DMS 273 (cell line): ENCODE results near the gene GYS1.
A peak's percentile ranks its signal among the peaks of the same experiment; 100 is the strongest.

ENCODE experiments used
- DNase-seq: peaks from one replicate; lab custom pipeline; 2025; ENCODE audit not compliant: unreplicated experiment; lab: John Stamatoyannopoulos, UW

GYS1 gene

DNA sequence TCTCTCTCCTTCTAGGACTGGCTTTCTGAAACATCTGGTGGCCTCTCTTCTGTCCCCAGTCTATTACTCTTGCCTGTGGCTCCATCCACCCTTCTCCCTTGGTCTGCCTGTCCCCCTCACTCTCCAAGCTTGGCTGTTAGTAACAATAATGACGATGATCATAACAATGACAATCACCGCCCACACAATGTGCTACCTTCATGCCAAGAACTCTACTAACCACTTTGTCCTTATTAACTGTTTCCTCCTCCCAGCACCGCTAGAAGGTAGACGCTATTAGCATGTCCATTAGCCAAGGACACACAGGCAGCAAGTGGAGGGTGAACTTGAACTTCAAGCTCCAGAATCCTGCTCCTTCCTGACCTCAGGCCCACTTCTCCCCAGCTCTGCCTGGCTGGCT lies 2.7 kb downstream of the GYS1 start:
- DNase-seq, result no peak

DNA sequence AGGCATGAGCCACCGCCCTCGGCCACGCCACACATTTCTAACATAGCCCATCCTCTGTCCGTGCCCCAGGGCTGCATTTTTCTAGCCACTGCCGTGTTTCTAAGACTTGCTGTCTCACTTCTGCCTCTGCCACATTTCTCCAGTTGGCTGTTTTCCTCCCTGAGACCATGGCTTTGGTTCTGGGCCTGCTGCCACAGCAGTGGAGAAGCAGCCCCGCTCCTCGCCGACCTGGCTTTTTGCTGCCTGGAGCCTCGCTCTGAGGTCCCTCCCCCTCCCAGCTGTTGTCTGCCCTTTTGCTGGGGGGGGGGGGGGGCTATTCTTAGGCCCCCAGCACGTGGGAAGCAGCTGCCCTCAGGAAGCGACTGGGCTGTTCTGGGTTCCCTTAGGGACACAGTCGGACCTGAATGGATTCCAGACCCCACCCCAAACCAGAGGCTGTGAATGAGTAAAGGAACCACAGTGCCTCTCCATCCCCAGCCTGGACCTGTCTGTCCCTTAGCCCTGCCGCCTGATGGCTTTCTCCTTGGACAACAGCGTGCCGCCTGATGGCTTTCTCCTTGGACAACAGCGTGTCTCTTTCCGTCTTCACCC lies 3.3 kb downstream of the GYS1 start:
- peak; percentile 47 for DNase-seq

DNA sequence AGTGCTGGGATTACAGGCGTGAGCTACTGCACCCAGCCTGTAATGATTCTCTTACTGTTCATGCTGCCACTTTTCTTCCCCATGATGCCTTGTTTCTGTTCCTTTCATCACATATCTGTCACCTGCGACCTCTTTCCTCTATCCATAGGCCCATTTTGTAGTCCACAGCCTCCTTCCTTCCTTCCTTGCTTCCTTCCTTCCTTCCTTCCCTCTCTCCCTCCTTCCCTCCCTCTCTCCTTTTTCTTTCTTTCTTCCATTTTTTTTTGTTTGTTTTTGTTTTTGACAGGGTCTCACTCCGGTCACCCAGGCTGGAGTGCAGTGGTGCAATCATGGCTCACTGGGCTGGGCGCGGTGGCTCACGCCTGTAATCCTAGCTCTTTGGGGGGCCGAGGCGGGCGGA lies 4.2 kb downstream of the GYS1 start:
- no peak for DNase-seq

DNA sequence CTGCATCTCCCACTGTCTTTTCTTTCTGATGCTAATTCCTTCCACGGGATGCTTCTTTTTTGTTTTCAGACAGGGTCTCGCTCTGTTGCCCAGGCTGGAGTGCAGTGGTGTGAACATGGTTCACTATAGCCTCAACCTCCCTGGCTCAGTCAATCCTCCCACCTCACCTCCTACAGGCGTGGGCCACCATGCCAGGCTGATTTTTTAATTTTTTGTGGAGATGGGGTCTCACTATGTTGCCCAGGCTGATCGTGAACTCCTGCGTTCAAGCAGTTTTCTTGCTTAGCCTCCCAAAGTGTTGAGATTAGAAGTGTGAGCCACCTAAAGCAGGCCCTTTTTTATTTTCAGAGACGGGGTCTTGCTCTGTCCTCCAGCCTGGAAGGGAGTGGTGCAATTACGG lies 4.8 kb downstream of the GYS1 start:
- no peak for DNase-seq

DNA sequence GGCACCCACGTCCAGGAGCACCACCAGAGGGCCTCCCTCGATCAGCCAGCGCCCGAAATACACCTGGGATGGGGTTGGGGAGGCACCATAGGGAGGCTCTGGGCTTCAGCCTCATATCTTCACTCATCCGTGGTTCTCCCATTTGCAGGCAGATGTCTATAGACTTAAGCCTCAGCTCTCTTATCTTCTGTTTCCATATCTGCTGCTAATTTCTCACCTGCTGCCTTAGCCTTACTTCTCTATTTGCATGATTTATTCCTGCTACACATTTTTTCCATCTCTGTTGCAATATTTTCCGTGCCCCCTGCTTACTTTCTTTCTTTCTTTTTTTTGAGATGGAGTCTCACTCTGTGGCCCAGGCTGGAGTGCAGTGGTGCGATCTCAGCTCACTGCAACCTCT lies 5.8 kb downstream of the GYS1 start:
- no peak for DNase-seq

DNA sequence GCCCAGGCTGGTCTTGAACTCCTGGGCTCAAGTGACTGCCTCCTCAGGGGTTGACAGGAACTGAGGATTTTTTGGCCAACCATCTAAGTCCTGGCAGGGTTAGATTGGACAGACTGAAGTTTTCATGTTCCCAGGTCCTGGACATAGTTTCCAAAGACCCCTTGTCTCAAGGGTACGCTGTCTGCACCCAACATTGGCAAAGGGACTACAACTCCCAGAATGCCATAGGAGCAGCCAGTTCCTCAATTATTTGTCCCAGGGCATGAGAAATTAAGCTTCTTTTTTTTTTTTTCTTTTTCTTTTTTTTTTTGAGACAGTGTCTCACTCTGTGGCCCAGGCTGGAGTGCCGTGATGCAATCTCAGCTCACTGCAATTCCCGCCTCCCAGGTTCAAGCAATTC lies 6.9 kb downstream of the GYS1 start:
- no peak for DNase-seq

DNA sequence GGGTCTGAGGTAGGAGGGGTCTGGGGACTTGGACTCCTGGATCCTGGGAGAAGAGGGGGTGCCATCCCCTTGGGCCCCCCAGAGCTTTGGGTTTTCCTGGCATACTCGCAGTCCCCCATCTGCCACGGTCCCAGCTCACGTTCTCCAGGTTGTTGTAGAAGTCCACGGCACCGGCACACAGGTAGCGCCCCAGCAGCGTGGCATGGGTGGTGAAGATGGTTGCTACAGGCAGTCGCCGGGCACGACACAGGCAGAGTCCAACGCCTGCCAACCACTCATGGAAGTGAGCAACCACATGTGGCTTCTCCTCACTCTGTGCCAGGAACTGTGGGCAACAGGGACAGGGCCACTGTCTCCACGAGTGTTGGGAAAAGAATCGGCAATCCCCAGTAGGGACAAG lies 7.4 kb downstream of the GYS1 start:
- no peak for DNase-seq

DNA sequence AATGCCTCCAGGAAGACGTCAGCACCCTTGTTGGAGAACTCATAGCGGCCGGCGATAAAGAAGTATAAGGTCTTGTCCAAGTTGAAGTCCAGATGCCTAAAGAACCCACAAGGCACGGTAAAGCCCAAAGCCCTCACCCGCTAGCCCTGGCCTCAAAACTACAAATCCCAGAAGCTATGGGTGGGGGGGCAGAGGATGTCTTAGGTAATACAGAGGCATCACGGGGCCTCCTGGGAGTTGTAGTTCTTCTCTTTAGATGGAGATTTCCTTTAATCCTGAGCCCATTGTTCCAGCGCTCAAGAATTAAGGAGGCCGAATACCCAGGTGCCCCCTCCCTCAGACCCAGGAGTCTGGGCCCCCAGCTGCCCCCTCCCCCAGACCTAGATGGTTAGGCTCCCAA lies 10.8 kb downstream of the GYS1 start:
- DNase-seq, result peak; percentile 43

DNA sequence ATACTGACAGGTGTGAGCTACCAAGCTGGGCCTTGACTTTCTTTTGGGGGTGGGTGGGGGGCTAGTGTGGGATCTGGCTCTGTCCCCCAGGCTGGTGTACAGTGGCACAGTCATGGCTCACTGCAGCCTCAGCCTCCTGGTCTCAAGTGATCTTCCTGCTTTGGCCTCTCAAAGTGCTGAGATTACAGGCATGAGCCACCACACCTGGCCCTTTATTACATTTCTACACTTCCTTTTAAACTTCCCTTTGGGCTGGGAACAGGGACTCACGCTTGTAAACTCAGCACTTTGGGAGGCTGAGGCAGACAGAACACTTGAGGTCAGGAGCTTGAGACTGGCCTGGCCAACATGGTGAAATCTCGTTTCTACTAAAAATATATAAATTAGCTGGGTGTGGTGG lies 16.0 kb downstream of the GYS1 start:
- DNase-seq, result no peak

DNA sequence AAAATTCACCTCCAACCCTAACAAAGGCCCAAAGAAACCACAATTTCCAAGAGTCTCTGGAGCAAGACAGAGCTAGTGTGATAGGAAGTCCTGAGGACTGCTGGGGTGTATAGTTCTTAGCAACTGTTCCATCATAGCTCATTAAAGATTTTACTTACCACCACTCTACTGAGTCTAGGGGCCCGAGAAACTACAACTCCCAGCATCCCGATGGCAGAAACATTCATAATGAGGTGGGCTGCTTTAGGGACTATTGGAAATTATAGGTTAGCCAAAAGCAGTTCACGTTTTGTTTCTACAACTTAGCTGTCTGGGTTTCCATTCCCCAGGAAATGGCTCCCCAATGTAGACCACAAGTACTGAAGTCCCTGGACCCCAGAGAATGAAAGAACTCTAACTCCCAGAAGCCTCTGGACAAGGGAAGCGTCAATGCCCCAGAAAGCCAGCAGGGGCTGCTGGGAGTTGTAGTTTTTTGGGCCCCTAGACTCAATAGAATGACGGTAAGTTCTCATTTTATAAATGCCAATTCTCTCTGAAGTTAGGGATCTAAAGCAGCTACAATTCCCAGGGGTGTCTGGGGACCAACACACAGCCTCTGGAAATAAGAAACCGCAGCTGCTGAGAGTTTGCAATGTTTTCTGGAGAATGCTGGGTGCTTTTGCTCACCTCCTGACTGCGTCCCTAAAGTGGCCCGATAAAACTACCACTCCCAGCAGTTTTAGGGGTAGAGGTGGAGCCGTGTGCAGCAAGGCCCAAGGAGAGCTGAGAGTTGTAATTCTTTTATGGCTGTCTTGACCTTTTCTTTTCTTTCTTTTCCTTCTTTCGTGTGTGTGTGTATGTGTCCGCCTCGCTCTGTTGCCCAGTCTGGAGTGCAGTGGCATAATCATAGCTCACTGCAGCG lies 16.9 kb downstream of the GYS1 start:
- peak; percentile 65 for DNase-seq

DNA sequence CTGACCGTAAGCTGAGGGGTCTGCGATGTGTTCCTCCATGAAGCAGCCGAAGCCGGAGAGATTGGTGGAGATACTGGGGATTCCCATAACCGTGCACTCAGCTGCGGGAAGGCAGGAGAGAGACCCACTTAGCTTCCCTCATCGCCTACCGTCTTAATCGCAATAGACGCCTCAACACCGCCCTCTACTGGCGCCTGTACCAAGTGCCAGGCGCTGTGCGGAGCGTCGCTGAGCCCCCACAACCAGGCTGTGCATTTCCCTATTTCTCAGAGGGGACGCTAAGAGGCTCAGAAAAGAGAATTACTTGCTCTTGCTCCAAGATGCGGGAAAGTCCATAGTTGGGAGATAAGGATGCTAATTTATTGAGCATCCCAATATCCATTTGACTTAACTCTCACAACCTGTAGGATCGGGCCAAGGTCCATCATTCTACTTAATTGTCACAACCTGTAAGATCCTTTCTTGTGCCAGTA lies 22.1 kb downstream of the GYS1 start:
- DNase-seq, result peak; percentile 82

DNA sequence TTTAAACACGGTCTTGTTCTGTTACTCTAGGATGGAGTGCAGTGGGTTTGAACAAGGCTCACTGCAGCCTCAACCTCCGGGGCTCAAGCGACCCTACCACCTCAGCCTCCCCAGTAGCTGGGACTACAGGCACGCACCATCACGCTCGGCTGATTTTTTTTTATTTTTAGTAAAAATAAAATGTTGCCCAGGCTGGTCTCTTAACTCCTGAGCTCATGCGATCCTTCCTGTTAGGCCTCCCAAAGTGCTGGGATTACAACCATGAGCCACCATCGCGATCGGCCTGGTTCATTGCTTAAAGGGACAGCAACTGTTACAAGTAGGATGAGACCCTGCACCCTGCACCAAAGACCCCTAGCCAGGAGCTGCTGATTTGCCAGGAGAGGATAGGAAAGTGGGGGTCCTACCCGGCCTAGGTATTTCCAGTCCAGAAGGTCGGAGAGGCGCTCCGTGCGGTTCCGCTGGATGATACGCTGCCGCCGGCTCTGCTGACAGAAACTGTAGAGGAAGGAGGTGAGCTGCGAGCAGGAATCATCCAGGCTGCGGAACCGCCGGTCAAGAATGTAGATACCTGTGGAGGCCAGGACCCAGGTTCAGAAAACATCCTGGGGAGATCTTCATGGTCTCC lies 22.9 kb downstream of the GYS1 start:
- no peak for DNase-seq

DNA sequence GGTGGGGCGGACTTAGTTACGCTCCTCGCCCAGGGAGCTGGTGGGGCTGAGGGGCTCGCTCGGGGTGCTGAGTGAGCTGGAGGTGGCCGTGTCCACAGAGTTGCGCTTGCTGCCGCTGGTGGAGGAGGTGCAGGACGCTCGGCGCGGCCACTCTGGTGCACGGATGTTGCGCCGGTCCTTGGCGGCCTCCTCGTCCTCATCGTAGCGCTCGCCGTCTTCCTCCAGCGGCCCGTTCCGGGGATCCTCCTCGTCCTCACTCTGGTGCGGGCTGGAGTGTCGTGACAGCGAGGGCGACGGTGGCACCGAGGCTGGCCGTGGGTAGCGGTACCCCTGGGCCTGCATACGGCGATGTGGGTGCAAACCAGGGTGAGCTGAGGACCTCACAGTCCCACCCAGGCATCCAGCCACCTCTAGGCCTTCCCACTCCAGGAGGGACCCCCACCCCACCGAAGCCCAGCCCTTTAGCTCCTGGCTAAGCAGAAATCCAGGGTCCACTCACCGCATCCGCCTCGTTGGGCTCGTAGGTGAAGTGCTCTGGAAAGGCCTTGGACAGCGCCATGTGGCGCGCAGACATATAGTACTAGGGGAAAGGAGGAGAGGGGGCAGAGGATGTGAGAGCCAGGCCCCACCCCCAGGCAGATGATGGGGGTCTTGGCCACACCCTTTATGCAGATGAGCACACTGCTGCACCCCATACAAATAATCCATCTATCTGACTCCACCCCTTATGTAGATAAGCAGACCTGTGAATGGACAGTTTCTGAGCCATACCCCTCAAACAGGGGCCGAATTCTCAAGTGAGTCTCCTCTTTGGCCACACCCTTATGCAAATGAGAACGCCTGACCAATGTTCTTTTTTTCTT lies 23.6 kb downstream of the GYS1 start:
- peak; percentile 50 for DNase-seq

DNA sequence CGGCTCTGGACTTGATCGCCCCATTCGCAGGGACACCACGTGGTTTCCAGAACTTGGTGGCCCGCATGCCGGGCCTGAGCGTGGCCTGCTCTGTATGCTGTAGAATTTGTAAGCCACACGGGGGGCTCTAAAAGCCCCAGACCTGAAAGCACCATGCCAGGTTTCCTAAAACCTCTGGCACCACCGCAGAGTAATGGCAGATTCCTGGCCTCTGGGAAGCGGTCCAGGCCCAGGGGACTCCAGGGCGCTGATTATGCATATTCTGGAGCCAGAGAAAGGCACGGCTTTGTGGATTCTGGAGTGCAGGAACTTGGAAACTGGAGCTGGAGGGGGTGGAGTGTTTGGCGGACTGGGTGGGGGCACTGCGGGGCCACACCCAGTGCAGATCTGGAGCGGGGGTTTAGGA lies 24.3 kb downstream of the GYS1 start:
- DNase-seq, result peak; percentile 64

DNA sequence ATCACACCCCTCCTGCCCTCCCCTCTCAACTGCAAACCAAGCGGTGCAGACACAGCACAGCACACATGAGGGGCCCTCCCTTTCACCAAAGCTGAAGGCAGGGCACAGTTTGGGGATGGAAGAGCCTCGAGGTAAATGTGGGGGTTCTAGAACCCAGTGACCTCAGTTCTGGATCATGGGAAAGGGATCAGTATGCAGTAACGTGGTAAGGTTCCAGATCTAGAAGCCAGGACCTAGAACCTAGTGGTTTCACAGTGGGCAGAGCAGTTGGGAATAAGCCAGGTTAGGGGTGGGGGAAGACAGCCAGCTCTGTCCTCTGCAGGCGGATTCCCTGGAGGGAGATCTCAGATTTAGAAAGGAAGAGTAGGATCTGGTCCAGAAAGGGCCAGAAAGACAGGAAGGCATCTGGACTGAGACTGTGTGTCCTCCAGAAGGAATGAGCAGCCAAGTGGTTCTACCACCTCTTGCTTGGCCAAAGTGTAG lies 24.9 kb downstream of the GYS1 start:
- DNase-seq, result peak; percentile 58

DNA sequence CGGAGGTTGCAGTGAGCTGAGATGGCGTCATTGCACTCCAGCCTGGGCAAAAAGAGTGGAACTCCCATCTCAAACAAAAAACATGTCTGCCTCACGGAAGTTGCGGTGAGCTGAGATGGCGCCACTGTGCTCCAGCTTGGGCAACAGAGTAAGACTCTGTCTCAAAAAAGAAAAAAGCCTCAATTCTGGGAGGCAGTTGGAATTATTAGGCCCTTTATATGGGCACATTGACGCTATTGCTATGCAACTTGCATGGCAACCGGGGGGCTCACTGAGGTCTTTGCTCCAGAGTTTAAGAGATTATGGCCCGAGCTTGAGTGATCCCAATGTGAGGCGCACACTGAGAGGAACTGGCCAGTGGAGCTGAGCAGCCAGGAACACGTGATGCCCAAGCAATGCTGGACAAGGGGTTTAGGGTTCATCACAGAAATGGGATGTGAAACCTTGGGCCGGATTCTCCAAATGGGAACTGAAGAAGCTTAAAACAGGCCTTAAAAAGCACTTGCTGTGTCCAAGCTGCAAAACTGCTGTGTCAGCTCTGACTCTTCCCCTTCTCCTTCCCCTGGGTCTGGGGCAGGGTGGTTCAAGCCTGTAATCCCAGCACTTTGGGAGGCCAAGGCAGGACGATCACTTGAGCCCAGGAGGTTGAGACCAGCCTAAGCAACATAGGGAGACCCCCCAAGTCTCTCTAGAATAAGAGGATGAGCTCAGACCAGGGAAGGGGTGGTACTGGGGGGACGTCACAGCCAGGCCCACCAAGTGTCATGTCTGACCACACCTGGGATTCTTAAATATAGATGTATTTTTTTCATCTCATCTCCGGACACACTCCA lies 25.5 kb downstream of the GYS1 start:
- peak; percentile 49 for DNase-seq

DNA sequence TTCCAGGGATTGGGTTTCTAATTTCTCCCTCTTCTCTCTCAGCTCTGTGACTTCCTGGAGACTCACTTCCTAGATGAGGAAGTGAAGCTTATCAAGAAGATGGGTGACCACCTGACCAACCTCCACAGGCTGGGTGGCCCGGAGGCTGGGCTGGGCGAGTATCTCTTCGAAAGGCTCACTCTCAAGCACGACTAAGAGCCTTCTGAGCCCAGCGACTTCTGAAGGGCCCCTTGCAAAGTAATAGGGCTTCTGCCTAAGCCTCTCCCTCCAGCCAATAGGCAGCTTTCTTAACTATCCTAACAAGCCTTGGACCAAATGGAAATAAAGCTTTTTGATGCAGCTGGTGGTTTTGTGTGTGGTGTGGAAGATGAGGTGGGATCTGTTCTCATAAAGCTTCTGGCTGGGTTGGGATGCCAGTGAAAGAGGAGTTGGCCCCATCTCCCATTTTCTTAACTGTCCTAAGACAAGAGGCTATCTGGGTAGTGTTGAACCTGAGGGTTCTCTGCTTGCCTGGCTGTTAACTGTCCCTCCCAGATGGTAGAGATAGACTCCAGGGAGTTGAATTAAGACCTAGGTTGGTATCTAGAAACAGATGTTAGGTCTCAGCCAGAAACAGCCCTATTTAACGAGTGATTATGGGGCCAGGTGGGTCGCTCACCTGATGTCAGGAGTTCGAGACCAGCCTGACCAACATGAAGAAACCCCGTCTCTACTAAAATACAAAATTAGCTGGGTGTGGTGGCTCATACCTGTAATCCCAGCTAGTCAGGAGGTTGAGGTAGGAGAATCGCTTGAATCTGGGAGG lies 26.4 kb downstream of the GYS1 start:
- peak; percentile 63 for DNase-seq

DNA sequence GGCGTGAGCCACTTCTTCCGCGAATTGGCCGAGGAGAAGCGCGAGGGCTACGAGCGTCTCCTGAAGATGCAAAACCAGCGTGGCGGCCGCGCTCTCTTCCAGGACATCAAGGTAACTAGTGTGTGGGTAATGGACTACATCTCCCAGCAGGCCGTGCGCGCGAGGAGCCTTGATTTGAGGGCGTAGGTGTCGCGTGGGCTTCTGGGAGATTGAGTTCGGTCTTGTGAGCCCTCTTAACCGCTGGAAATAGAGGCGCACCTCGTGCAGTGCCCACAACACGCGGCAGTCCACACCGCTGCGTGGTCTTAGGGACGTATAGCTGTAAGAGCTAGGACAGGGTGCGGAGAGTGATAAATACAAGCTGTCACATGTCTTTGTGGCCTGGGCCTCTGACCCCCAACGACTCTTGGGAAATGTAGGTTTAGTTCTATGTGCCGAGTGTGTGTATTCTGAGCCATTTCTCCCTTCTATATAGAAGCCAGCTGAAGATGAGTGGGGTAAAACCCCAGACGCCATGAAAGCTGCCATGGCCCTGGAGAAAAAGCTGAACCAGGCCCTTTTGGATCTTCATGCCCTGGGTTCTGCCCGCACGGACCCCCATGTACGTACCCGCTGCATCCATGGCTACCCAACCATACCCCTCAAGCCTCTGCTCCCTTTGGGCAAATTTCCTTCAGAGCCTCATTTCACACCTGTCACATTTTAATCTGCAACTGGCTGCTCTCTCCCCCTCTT lies 27.1 kb downstream of the GYS1 start:
- DNase-seq, result peak; percentile 94
